ENCODE measurements around the gene ZNF692. TPM values are rescaled to one million over a fixed set of nuclear protein-coding genes. Genes with fewer than 3 reads are reported as not detected.

Gene ZNF692
- total and polyA plus RNA-seq, 2 of the 13 experiments (the other 11 are each of a cell fraction or from before 2014, with no cell fraction given): 27.3 to 45.8 TPM

DNA sequence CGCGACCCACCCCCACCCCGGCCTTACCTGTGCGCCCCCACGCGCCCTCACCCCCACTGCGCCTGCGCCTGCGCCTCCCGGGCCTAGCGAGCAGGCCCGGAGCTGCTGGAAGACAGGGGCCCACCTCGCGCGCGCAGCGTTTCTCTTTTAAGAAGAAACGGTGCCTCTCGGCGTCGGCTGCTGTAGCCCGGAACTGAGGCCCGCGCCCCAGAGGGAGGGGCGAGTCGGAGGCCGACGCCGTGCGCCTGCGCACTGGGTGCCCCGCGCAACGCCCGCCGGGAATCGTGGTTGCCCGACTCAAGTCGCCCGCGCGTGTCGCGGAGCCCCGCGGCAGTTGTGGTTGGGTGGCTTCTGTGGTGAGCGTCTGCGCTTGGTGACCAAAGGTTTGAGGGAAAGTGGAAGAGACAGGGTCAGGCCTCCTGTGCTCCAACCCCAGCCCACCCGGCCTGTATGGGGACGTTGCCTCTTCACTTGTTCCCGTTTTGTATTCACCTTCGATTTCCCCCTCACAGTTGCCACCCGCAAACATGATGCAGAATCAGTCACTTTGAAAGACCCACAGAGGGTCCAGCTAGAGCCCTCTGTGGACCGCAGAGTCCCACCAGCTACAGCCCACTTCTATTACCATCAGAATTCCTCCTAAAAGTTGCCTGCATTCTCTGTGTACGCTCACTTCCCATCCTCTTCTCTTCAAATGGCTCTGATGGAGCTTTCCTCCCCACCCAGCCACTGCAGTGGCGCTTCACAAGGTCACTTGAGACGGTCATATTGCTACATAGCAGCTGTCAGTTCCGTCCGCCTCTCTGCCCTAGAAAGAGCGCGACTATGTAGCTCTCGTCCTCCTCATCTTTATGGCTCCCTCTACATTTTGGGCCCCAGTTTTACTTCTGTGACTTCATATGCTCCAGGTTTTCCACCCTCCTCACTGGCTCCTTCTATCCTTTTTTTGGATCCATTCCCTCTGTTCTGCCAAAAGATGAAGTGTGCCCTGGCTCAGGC is at the start of gene ZNF692 (continued):
- TF ChIP-seq FOSL1 (CRISPR knock-in tag; IDR thresholded peaks at IDR 0.05; ENCODE audit: borderline replicate concordance) (no peak), RFX5 (IDR thresholded peaks at IDR 0.05; ENCODE audit: low read depth, low read length) (peak; percentile 76), ZNF720 (CRISPR knock-in tag; IDR thresholded peaks at IDR 0.05) (no peak), MAFF (IDR thresholded peaks at IDR 0.05; ENCODE audit: low read depth, low read length) (no peak), NFKBIZ (CRISPR knock-in tag; IDR thresholded peaks at IDR 0.05) (peak; percentile 58; the same call in 1 of the 2 replicates), PPARG (CRISPR knock-in tag; conservative IDR thresholded peaks at IDR 0.05) (no peak), ZNF484 (CRISPR knock-in tag; IDR thresholded peaks at IDR 0.05; ENCODE audit: borderline replicate concordance, low read depth) (no peak), ZSCAN21 (CRISPR knock-in tag; IDR thresholded peaks at IDR 0.05; ENCODE audit: borderline replicate concordance) (peak; percentile 67; the same call in 1 of the 2 replicates), FOXK1 (CRISPR knock-in tag; IDR thresholded peaks at IDR 0.05; ENCODE audit: borderline replicate concordance, low read depth) (0 out of 2 replicates have a peak, but pooled peaks have one; percentile 21), MBNL3 (CRISPR knock-in tag; conservative IDR thresholded peaks at IDR 0.05) (no peak), ZNF510 (CRISPR knock-in tag; IDR thresholded peaks at IDR 0.05; ENCODE audit: low read depth) (no peak), AGO1 (IDR thresholded peaks at IDR 0.05; ENCODE audit: low read depth, low read length, poor library complexity, severe bottlenecking) (no peak), HMGXB4 (CRISPR knock-in tag; IDR thresholded peaks at IDR 0.05; ENCODE audit: borderline replicate concordance in 1 of 2, low read depth in 1 of 2) (peak; percentile 15 to 47; a peak in 2 of 4 replicates), ZBTB21 (CRISPR knock-in tag; IDR thresholded peaks at IDR 0.05) (no peak), ZBTB38 (CRISPR knock-in tag; IDR thresholded peaks at IDR 0.05) (no peak), ZNF225 (CRISPR knock-in tag; IDR thresholded peaks at IDR 0.05) (no peak), EED (CRISPR knock-in tag; IDR thresholded peaks at IDR 0.05) (no peak)
- TF ChIP-seq, protein P1, sequence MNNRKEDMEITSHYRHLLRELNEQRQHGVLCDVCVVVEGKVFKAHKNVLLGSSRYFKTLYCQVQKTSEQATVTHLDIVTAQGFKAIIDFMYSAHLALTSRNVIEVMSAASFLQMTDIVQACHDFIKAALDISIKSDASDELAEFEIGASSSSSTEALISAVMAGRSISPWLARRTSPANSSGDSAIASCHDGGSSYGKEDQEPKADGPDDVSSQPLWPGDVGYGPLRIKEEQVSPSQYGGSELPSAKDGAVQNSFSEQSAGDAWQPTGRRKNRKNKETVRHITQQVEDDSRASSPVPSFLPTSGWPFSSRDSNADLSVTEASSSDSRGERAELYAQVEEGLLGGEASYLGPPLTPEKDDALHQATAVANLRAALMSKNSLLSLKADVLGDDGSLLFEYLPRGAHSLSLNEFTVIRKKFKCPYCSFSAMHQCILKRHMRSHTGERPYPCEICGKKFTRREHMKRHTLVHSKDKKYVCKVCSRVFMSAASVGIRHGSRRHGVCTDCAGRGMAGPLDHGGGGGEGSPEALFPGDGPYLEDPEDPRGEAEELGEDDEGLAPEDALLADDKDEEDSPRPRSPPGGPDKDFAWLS (CRISPR knock-in tag; IDR thresholded peaks at IDR 0.05; ENCODE audit: borderline replicate concordance): no peak
- TF ChIP-seq, protein P2, sequence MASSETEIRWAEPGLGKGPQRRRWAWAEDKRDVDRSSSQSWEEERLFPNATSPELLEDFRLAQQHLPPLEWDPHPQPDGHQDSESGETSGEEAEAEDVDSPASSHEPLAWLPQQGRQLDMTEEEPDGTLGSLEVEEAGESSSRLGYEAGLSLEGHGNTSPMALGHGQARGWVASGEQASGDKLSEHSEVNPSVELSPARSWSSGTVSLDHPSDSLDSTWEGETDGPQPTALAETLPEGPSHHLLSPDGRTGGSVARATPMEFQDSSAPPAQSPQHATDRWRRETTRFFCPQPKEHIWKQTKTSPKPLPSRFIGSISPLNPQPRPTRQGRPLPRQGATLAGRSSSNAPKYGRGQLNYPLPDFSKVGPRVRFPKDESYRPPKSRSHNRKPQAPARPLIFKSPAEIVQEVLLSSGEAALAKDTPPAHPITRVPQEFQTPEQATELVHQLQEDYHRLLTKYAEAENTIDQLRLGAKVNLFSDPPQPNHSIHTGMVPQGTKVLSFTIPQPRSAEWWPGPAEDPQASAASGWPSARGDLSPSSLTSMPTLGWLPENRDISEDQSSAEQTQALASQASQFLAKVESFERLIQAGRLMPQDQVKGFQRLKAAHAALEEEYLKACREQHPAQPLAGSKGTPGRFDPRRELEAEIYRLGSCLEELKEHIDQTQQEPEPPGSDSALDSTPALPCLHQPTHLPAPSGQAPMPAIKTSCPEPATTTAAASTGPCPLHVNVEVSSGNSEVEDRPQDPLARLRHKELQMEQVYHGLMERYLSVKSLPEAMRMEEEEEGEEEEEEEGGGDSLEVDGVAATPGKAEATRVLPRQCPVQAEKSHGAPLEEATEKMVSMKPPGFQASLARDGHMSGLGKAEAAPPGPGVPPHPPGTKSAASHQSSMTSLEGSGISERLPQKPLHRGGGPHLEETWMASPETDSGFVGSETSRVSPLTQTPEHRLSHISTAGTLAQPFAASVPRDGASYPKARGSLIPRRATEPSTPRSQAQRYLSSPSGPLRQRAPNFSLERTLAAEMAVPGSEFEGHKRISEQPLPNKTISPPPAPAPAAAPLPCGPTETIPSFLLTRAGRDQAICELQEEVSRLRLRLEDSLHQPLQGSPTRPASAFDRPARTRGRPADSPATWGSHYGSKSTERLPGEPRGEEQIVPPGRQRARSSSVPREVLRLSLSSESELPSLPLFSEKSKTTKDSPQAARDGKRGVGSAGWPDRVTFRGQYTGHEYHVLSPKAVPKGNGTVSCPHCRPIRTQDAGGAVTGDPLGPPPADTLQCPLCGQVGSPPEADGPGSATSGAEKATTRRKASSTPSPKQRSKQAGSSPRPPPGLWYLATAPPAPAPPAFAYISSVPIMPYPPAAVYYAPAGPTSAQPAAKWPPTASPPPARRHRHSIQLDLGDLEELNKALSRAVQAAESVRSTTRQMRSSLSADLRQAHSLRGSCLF (CRISPR knock-in tag; IDR thresholded peaks at IDR 0.05; ENCODE audit: borderline replicate concordance): no peak

Data from HepG2 (cell line).